GM18951 (cell line): ENCODE results near the gene GMDS.

Source experiments
- POLR2A ChIP-seq: IDR thresholded peaks from 4 replicates; pipeline ENCODE4 v1.6.1; 2011; ENCODE audit warnings: mild to moderate bottlenecking; ENCODE audit not compliant: insufficient read length, insufficient read depth; ENCODE audit errors: extremely low read depth
- in situ Hi-C: fragments of 300-500 bp; cut with MboI; formaldehyde crosslinking; loops from one replicate; pipeline ENCODE4 v1.12.0; 2022; ENCODE audit warnings: low sequenced_read_pairs, mixed read lengths, inconsistent platforms; ENCODE audit not compliant: unreplicated experiment

Gene GMDS

GRCh38 chr6:2188856-2189384 lies 56.5 kb downstream of the GMDS start:
- no peak for TF ChIP-seq POLR2A
- in situ Hi-C loops = loop anchor here (25.0 kb wide), 1 partner anchor 577 kb away; the partner anchor contains the start of gene FOXC1

- no peak for TF ChIP-seq POLR2A
- in situ Hi-C loops = loop anchor here (25.0 kb wide), 1 partner anchor 576 kb away; the partner anchor contains the start of gene FOXC1
Measured at GRCh38 chr6:2188397-2188796, 57.0 kb downstream of the GMDS start.

GRCh38 chr6:2187826-2188225 lies 57.6 kb downstream of the GMDS start:
- in situ Hi-C loops = loop anchor here (25.0 kb wide), 1 partner anchor 576 kb away; the partner anchor contains the start of gene FOXC1
- no peak for TF ChIP-seq POLR2A

GRCh38 chr6:2186516-2186915 lies 58.9 kb downstream of the GMDS start:
- TF ChIP-seq POLR2A = no peak
- in situ Hi-C loops = loop anchor here (25.0 kb wide), 1 partner anchor 574 kb away; the partner anchor contains the start of gene FOXC1

DNA sequence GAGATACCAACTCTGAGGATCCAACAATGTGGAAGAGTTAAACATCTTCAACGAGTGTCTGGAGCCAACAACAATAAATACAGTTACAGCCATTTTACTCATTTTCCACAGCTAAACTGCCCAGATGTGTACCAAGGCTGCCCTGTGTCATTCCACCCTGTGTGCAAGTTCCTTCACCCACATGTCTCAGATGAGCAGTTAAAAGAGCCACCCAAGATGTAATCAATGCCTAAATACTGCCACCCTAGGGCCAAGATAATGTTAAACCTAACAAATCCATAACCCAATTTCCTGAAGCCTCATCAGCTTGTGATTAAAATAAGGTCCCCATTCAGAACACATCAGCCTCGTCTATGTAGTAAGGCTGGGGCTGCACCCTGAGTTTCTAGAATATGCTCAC lies 59.9 kb downstream of the GMDS start:
- in situ Hi-C loops = loop anchor here (25.0 kb wide), 1 partner anchor 573 kb away; the partner anchor contains the start of gene FOXC1
- no peak for TF ChIP-seq POLR2A

DNA sequence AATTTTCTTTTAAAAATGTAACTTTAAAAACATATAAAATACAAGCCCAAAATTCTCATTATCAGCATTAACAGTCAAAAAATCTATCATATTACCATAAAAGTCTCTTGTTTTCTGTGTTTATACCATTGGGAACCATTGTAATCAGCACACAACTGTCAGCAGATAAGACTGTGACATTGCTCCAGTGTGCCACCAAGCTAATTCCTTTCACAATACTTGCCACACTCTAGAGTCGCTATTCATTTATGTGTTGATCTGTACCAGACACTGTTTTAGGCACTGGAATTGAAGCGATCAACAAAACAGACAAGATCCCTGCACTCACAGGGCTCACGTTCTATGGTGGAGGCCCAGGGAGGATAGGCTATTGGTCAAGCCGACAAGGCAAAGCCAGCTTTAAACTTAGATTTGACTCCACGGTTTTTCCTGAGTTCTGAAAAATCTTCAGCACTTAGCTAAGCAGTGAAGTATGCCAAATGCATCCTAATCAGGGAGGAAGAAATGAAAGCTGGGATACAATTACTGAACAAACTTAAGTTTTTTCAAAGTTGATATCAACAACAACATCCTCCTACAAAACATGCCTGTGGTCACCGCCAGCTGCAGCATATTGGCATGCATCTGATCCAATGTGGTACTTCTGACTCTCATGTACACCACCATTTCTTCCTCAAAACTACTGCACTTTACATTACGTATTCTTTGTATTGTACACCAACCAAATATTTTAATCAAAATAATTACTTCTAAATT lies 60.5 kb downstream of the GMDS start:
- TF ChIP-seq POLR2A = no peak
- in situ Hi-C loops = loop anchor here (25.0 kb wide), 1 partner anchor 573 kb away; the partner anchor contains the start of gene FOXC1

GRCh38 chr6:2183752-2184151 lies 61.7 kb downstream of the GMDS start:
- in situ Hi-C loops = loop anchor here (25.0 kb wide), 1 partner anchor 571 kb away; the partner anchor contains the start of gene FOXC1

GRCh38 chr6:2183246-2183645 lies 62.2 kb downstream of the GMDS start:
- no peak for TF ChIP-seq POLR2A
- in situ Hi-C loops = loop anchor here (25.0 kb wide), 1 partner anchor 571 kb away; the partner anchor contains the start of gene FOXC1

More at GRCh38 chr6:2183752-2184151, 61.7 kb downstream of the GMDS start:
- no peak for TF ChIP-seq POLR2A

DNA sequence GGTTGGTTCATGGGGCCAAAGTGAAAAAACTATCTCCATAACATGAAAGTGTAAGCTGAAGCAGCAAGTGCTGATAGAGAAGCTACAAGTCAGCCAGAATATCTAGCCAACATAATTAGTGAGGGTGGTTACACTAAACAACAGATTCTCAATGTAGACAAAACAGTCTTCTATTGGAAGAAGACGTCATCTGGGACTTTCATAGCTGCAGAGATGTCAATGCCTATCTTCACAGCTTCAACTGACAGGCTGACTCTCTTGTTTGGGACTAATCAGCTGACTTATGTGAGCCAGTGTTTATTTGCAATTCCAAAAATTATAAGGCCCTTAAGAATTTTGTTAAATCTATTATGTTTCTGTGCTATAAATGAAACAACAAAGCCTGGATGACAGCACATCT lies 63.2 kb downstream of the GMDS start:
- in situ Hi-C loops = loop anchor here (25.0 kb wide), 1 partner anchor 570 kb away; the partner anchor contains the start of gene FOXC1
- no peak for TF ChIP-seq POLR2A

- no peak for TF ChIP-seq POLR2A
- in situ Hi-C loops = loop anchor here (25.0 kb wide), 1 partner anchor 569 kb away; the partner anchor contains the start of gene FOXC1
Measured at GRCh38 chr6:2181567-2181966, 63.8 kb downstream of the GMDS start.

DNA sequence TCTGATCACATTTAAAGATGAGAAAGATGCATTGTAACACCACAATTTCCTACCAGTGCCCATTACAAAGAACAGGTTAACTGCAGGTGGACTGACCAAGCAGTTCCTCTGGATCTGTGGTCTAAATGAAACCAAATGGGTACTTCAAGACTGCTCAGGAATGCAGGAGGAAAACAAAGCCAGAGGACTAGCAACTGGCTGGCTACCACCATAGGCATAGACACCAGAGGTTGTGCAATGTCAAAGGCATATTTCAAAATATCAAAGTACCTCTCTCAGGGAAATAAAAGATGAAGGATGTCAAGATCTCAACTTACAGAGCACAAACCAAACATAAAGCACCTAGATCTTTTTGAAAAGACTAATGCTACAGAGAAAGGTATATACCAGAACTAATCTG lies 65.5 kb downstream of the GMDS start:
- in situ Hi-C loops = loop anchor here (25.0 kb wide), 1 partner anchor 568 kb away; the partner anchor contains the start of gene FOXC1
- no peak for TF ChIP-seq POLR2A

- no peak for TF ChIP-seq POLR2A
- in situ Hi-C loops = loop anchor here (25.0 kb wide), 1 partner anchor 567 kb away; the partner anchor contains the start of gene FOXC1
Measured at GRCh38 chr6:2179241-2179640, 66.2 kb downstream of the GMDS start.

DNA sequence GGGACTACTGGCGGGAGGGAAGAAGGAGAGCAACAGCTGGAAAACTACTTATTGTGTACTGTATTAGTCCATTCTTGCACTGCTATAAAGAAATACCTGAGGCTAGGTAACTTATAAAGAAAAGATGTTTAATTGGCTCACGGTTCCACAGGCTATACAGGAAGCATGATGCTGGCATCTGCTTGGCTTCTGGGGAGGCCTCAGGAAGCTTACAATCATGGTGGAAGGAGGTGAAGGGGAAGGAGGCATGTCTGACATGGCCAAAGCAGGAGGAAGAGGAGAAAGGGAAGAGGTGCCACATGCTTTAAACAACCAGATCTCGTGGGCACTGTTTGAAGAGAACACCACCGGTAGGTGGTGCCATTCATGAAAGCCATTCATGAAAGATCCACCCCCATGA lies 67.3 kb downstream of the GMDS start:
- in situ Hi-C loops = loop anchor here (25.0 kb wide), 1 partner anchor 566 kb away; the partner anchor contains the start of gene FOXC1
- no peak for TF ChIP-seq POLR2A

DNA sequence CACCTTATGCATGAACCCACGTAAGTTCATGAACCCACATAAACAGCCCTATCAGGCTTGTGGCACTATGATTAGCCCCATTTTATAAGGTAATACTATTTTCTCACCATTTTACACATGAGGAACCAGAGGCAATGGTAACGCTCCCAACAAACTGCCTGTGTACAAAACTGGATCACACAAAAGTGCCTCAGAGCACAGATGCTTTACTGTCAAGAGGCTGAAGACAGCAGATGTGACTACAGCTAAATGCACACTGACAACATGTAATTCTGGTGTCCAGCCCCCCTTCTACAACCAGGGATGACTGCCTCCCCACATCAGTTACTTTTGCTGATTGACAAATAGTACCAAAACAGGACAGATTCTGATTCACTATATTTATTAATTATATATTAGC lies 69.6 kb downstream of the GMDS start:
- in situ Hi-C loops = loop anchor here (25.0 kb wide), 1 partner anchor 564 kb away; the partner anchor contains the start of gene FOXC1
- no peak for TF ChIP-seq POLR2A
